Epithelial cell of esophagus (primary cell): ENCODE measurements around the gene SCAF1.

Source experiments
- DNase-seq: peaks from one replicate; pipeline ENCODE4 v3.0.0; 2010; ENCODE audit warnings: low read depth
- H3K4me3 ChIP-seq: 2 replicates; pipeline ENCODE4 v1.5.1; 2011; ENCODE audit warnings: mild to moderate bottlenecking, low read length, control low read depth
- TF ChIP-seq, protein P1 (sequence below): IDR thresholded peaks from 2 replicates; pipeline ENCODE4 v1.5.1; 2011; ENCODE audit warnings: low read depth, mild to moderate bottlenecking, low read length, control low read depth, inconsistent platforms; ENCODE audit not compliant: insufficient read depth; ENCODE audit errors: missing control alignments

The SCAF1 gene

DNA sequence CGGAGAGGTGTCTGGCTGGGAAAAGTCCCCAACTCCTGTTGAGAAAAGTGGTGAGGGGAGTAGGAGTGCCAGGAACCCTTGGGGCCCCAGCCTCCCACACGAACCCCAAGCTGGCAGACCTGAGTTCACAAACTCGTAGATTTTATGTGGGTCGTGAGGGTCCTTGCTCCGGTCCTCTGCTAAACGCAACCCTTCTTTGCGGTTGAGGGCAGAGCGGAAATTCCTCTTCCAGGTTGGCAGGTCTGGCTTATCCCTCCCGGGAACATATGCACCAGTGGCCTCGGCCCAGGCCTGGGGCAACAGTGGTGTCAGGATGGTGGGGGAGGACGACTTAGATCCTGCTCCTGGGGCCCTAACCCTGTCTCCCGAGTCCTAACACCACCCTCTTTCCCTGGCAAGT lies 21.2 kb downstream of the SCAF1 start:
- no peak overlapping the region for H3K4me3 ChIP-seq
- TF ChIP-seq, protein P1, sequence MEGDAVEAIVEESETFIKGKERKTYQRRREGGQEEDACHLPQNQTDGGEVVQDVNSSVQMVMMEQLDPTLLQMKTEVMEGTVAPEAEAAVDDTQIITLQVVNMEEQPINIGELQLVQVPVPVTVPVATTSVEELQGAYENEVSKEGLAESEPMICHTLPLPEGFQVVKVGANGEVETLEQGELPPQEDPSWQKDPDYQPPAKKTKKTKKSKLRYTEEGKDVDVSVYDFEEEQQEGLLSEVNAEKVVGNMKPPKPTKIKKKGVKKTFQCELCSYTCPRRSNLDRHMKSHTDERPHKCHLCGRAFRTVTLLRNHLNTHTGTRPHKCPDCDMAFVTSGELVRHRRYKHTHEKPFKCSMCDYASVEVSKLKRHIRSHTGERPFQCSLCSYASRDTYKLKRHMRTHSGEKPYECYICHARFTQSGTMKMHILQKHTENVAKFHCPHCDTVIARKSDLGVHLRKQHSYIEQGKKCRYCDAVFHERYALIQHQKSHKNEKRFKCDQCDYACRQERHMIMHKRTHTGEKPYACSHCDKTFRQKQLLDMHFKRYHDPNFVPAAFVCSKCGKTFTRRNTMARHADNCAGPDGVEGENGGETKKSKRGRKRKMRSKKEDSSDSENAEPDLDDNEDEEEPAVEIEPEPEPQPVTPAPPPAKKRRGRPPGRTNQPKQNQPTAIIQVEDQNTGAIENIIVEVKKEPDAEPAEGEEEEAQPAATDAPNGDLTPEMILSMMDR, result no peak
- DNase-seq, result no peak

GRCh38 chr19:49664171-49665035 lies 22.4 kb downstream of the SCAF1 start:
- TF ChIP-seq, protein P1, result peak; percentile 27
- peak; percentile 96 for DNase-seq
- peak overlapping the region; percentile 98 for H3K4me3 ChIP-seq

- H3K4me3 ChIP-seq, result peak overlapping the region; percentile 98
- DNase-seq, result no peak
- TF ChIP-seq, protein P1, result no peak
Measured at GRCh38 chr19:49665036-49665350, 23.0 kb downstream of the SCAF1 start.

- DNase-seq, result peak; percentile 96
- TF ChIP-seq, protein P1, result no peak
- H3K4me3 ChIP-seq, result peak within 1 kb of the TSS; percentile 98
Measured at GRCh38 chr19:49665351-49666119, 23.5 kb downstream of the SCAF1 start, which contains the start of the genes BCL2L12 and IRF3. Gene BCL2L12 (plus strand): TSS chr19:49665933. CDS start chr19:49666693, 760 bp downstream. Gene IRF3 (minus strand): TSS chr19:49665857. CDS start chr19:49664838, 1,019 bp downstream.

- TF ChIP-seq, protein P1, result no peak
- no peak for DNase-seq
- peak overlapping the region; percentile 98 for H3K4me3 ChIP-seq
Measured at GRCh38 chr19:49666120-49666444, 24.1 kb downstream of the SCAF1 start.

- no peak for DNase-seq
- TF ChIP-seq, protein P1, result no peak
- H3K4me3 ChIP-seq, result no peak overlapping the region
Measured at GRCh38 chr19:49667473-49667872, 25.5 kb downstream of the SCAF1 start.
